Lower lobe of right lung (tissue), 2 donors: ENCODE results near the gene NELFA. TPM values are rescaled to one million over a fixed set of nuclear protein-coding genes. Genes with fewer than 3 reads are reported as not detected.

Experiments used
- ATAC-seq, 2 donors: fragments of 200-7000 bp; cut with Tn5 transposase; one replicate each; pipeline ENCODE4 v1.9.1; 2020 to 2022; ENCODE audit warnings: mild to moderate bottlenecking in 2 of 2, moderate library complexity in 2 of 2
- DNase-seq: peaks from one replicate; pipeline ENCODE4 v3.0.0-alpha.2; 2020
- H3K27ac ChIP-seq: fragments of 200-600 bp; one replicate; pipeline ENCODE4 v1.8.0; 2022
- H3K27me3 ChIP-seq: fragments of 200-600 bp; one replicate; pipeline ENCODE4 v1.8.0; 2022; ENCODE audit warnings: low read depth
- H3K36me3 ChIP-seq: fragments of 200-600 bp; one replicate; pipeline ENCODE4 v1.8.0; 2022; ENCODE audit warnings: mild to moderate bottlenecking
- H3K4me1 ChIP-seq: fragments of 200-600 bp; one replicate; pipeline ENCODE4 v1.8.0; 2022
- H3K4me3 ChIP-seq: fragments of 200-600 bp; one replicate; pipeline ENCODE4 v1.8.0; 2022; ENCODE audit warnings: mild to moderate bottlenecking
- H3K9me3 ChIP-seq: fragments of 200-600 bp; one replicate; pipeline ENCODE4 v1.8.0; 2022
- CTCF ChIP-seq: fragments of 200-600 bp; IDR thresholded peaks from one replicate; pipeline ENCODE4 v1.8.0; 2022; ENCODE audit warnings: antibody characterized with exemption, mild to moderate bottlenecking
- intact Hi-C: fragments of 100-400 bp; cut with DNase I; formaldehyde crosslinking; loops from one replicate; pipeline ENCODE4 v1.11.0; 2022
- total RNA-seq: library from RNA; stranded (reverse); fragmentation: NEBNext Ultra II Directional; extraction: Animal tissue kit (Norgen Biotek cat#: 25700); gene quantifications from one replicate; pipeline ENCODE4 v1.2.1, GENCODE V29; 2021
- donor health status: DM: no; HTN: yes; CAD: no; lungs with severe emphysema.

Gene NELFA
- total RNA-seq, 1 donor from 2014 or later, result 22.6 TPM

DNA sequence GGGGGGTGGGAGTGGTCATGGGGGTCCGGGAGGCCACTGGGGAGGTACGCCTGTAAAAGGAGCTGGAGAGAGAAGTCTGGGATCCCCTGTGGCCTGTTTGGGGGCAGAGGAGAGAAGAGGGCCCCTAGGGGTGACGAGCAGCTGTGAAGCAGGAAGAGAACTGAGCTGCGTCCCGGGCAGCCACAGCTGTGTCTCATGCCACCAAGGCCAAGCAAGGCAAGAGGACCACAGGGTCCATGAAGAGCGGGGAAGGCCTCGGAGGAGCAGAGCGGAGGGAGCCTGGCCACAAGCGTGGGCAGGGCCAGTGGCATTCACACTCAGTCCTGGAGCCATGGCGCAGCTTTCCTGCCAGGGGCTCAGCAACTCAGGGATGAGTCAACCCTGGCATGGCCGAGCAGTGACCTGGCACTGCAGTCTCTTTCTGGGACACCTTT, 36.8 kb upstream of the NELFA start:
- Histone ChIP-seq H3K4me1 (peaks cover 19% of the 10 kb centered on the region), H3K4me3 (no peak overlapping the region), H3K27me3 (peaks cover 48% of the 10 kb centered on the region), H3K9me3 (no peaks in the 10 kb centered on the region), H3K27ac (no peak overlapping the region), H3K36me3 (no peaks in the 10 kb centered on the region)
- intact Hi-C loops, result no loop called here
- TF ChIP-seq CTCF, result no peak
- DNase-seq, result no peak
- ATAC-seq, result no peak

GRCh38 chr4:2044542-2045517, 36.1 kb upstream of the NELFA start:
- intact Hi-C loops, result no loop called here
- peaks cover 54% of the 10 kb centered on the region for H3K27me3 ChIP-seq
- H3K4me3 ChIP-seq, result no peak overlapping the region
- no peak for ATAC-seq
- no peak for DNase-seq
- TF ChIP-seq CTCF, result no peak
- H3K9me3 ChIP-seq, result no peaks in the 10 kb centered on the region
- H3K4me1 ChIP-seq, result peaks cover 21% of the 10 kb centered on the region
- no peaks in the 10 kb centered on the region for H3K36me3 ChIP-seq
- no peak overlapping the region for H3K27ac ChIP-seq

DNA sequence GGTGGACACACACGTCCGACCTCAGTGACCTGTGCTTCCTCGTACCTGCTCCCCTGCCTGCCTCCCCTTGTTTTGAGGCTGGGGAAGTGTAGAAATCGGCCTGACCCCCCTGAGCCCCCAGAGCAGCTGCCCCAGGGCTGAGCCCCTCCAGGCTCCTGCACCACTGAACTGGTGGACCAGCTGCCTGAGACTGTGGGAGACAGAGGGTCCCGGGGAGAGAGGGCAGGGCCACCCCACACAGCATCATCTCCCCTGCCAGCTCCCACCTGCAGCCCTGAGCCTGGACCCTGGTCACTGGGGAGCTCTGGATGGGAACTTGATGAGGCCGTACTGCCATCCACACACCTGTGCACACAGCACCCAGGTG, 35.3 kb upstream of the NELFA start:
- intact Hi-C loops, result no loop called here
- Histone ChIP-seq H3K4me3 (no peak overlapping the region), H3K27ac (no peak overlapping the region), H3K36me3 (no peaks in the 10 kb centered on the region), H3K9me3 (no peaks in the 10 kb centered on the region), H3K27me3 (peaks cover 61% of the 10 kb centered on the region), H3K4me1 (peaks cover 21% of the 10 kb centered on the region)
- ATAC-seq, result no peak
- DNase-seq, result no peak
- TF ChIP-seq CTCF, result no peak

GRCh38 chr4:2043396-2044118, 34.8 kb upstream of the NELFA start:
- H3K4me1 ChIP-seq, result peaks cover 21% of the 10 kb centered on the region
- DNase-seq (no peak), ATAC-seq (no peak)
- TF ChIP-seq CTCF, result no peak
- no peaks in the 10 kb centered on the region for H3K36me3 ChIP-seq
- peaks cover 65% of the 10 kb centered on the region for H3K27me3 ChIP-seq
- intact Hi-C loops, result no loop called here
- H3K9me3 ChIP-seq, result no peaks in the 10 kb centered on the region
- H3K4me3 ChIP-seq, result no peak overlapping the region
- no peak overlapping the region for H3K27ac ChIP-seq

DNA sequence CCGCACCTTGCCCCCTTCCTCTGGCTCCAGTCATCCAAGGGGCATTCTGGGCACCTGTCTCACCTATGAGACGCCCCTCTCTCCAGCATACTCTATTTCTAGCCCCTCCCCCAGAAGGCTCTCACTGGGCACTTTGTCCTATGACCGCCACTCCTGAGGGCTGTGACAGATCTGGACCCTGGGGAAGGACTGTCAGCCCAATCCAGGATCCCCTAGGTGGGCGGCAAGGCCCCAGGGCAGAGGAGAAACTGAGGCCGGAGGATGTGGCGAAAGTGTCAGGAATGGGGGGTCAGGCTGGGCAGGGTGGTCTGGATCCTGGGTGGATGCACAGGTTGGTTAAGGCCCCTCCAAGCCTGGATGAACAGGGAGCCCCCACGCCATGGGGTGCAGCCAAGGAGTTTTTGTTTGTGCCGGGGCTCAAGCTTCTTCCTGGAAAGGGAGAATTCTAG, 34.2 kb upstream of the NELFA start:
- DNase-seq (no peak), ATAC-seq (no peak)
- Histone ChIP-seq H3K27me3 (peaks cover 61% of the 10 kb centered on the region), H3K9me3 (no peaks in the 10 kb centered on the region), H3K36me3 (no peaks in the 10 kb centered on the region), H3K27ac (no peak overlapping the region), H3K4me1 (peaks cover 21% of the 10 kb centered on the region), H3K4me3 (peak overlapping the region; percentile 66)
- TF ChIP-seq CTCF, result no peak
- intact Hi-C loops, result no loop called here
